GM19455 (cell line): Measurements from ENCODE around the gene DYNC1I1.

Experiments used
- ATAC-seq: cut with Tn5 transposase; IDR thresholded peaks from one replicate; pipeline ENCODE4 v1.9.1; 2021; ENCODE audit not compliant: unreplicated experiment

Gene DYNC1I1

GRCh38 chr7:96014617-96015016 is 242.3 kb downstream of the DYNC1I1 start:
- ATAC-seq: no peak

DNA sequence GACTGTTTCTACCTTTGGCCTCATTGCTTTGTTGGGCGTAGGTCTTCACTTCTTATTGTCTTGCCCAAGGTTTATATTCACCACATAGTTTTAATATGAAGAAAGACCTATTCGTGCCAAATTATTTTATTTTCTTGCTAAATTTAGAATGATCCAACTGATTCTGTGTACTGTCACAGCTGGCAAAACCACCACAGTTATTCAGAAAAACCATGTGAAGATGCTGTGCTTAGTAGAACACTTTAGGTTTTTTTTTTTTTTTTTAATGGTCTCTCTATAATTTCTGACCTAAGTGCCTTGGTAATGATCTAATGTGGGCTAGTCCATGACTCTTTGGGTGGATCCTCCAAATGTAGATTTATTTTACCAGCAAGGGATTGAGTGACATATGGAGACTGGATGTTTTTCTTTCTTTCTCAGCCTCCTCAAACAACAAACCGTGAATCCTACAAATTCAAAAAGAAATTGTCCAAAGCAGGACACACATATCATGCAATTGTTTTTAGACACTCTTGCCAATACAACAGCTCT is 243.8 kb downstream of the DYNC1I1 start:
- ATAC-seq: no peak

GRCh38 chr7:96016735-96017134 is 244.4 kb downstream of the DYNC1I1 start:
- no peak for ATAC-seq

- ATAC-seq: no peak
Measured at GRCh38 chr7:96017877-96018276, 245.5 kb downstream of the DYNC1I1 start.

DNA sequence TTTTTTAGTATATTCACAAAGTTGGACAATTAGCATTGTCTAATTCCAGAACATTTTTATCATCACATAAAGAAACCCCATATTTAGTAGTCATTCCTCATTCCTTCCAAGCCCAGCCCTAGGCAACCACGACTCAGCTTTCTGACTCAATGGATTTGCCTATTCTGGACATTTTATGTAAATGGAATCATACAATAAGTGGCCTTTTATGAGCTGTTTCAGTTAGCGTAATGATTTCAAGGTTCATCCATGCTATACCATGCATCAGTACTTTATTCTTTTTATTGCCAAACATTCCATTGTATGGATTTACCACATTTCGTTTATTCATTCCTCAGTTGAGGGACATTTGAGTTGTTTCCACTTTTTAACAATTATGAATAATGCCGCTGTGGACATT is 249.2 kb downstream of the DYNC1I1 start:
- ATAC-seq: no peak

GRCh38 chr7:96023387-96023786 is 251.0 kb downstream of the DYNC1I1 start:
- ATAC-seq: no peak

- no peak for ATAC-seq
Measured at GRCh38 chr7:96026010-96026409, 253.7 kb downstream of the DYNC1I1 start.

DNA sequence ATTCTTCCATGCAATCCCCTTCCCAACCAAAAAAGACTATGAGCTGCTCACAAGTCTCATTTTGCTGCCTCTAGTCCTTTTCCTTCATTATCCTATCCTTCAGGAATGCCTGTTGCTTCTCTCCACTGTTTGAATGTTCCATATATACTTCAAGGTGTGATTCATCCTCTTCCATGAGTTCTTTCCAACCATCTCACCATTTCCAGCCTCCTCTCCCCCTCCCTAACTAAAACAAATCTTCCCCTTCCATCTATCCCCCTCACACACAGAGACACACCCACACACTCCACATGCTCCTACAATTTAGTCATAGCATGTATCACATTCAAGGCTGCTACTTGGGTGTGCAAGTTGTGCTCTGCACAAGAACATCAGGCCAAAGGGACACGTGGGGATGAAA is 254.3 kb downstream of the DYNC1I1 start:
- no peak for ATAC-seq

- no peak for ATAC-seq
Measured at GRCh38 chr7:96028729-96029128, 256.4 kb downstream of the DYNC1I1 start.

DNA sequence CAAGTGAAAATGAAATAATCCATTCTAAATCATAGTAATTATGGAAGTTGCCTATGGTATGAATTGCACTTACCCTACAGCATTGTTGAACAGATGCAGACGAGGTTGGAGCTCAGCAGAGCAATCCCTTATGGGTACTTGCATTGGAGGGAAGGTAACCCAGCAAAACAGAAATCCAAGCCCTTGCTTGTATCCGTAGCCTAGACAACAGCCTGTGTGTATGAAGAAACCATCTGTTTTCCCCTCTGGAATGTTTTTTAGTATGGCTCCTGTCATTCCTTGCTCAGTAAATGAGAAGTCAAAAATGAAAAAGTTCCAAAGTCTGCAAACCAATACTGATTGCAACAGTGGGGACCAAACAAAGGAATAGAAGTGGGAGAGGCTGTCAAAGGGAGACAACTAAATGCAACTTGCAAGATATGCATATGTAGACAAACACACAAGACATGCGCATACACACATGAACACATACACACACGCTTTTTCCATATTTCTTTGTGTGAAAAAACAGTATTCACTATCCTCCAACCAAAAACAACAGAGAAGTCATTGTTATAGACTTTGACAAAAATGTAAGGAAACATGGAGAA is 260.8 kb downstream of the DYNC1I1 start:
- no peak for ATAC-seq

- ATAC-seq: no peak
Measured at GRCh38 chr7:96034940-96035727, 262.8 kb downstream of the DYNC1I1 start.

DNA sequence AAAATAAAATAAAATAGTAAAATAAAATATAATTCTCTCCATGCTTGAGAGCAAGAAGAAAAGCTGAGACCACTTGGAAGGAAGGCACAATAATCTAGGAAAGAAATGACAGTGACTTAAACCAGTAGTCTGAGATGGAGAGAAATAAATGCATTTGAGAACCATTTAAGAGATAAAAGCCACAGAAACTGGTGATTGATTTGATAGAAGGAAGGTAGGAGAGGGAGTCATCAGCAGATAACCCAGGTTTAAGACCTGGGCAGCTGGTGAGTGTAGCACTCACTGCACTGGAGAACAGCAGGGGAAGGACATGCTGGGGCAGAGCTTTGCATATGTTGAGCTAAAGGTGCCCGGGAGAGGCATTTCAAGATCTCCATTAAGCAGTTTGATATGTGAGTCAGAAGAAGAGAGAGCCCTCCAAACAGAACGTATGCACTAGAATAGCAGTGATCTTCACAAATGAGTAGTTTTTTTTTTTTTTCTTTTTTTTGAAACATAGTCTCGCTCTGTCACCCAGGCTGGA is 268.0 kb downstream of the DYNC1I1 start:
- no peak for ATAC-seq

DNA sequence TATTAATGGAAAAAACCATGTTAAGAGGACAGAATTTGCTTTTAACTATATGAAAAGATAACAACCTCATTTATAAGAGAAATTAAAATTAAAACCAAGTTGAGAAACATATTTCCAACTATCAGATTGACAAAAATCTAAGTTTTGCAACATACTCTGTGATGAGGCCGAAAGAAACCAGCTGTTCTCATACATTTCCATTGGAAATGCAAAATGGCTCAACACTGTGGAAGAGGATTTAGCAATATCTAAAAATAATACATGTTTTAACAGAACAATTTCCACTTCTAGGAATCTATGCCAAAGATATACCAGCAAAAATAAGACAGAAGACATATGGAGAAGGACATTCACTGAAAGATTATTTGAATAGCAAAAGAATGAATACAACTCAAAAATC is 268.8 kb downstream of the DYNC1I1 start:
- no peak for ATAC-seq

DNA sequence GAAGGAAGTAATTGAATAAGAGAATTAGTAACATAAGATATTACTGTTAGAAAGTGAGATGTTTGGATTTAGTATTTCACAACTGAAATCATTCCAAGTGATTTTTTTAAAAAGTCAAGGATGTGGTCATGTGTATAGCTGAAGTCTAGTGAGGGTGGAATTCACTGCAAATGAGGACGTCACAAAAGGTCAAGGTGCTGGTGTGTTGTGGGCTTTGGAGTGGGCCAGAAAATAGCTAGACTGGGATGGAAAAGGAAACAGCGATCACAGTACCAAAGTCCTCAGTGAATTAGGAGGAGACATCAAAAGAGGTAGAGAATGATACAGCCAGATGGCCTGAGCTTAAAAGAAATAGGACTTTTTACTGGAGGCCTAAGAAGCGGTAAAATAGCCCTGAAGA is 272.8 kb downstream of the DYNC1I1 start:
- ATAC-seq: no peak

GRCh38 chr7:96045919-96046318 is 273.6 kb downstream of the DYNC1I1 start:
- ATAC-seq: no peak

DNA sequence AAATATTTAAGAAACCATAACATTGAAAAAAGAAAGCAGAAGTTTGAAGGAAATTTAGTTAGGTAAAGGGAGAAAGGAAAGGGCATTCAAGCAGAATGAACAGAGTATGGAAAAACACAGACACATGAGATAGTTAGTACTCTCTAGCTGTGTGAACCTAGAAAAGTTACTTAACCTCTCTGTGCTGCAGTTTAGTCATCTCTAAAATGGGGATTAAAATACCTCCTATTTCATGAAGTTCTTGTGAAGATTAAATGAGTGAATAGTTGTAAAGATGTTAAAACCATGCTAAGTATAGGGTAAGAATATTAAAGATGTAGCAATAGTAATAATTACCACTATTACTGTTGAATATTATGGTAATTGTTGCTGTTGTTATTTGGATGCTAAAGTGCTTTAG is 279.9 kb downstream of the DYNC1I1 start:
- no peak for ATAC-seq

DNA sequence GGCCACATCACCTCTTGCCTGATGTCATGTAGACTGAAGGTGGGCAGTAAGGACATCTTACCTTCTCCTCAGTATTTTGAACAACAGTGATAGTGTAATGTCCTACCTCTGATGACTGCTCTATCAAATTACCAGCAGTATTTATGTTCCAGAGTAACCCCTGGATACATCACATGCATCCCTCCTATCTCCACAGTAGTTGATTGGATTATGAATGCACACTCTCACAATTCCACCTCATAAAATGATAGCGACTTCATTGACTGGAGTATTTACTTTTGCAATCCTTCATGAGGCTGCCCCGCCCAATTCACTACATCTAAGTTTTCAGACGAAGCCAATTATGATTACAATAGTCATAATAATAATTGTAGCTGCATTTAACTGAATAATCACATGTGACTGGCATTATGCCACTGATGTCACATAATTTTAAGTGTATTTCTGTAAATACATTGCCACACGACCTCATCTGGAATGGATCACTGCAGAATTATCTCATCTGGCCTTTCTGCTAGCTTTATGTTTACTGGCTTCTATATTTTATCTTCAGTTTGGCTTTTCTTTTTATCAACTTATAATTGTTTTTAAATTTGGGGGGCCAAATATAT is 280.6 kb downstream of the DYNC1I1 start:
- no peak for ATAC-seq

DNA sequence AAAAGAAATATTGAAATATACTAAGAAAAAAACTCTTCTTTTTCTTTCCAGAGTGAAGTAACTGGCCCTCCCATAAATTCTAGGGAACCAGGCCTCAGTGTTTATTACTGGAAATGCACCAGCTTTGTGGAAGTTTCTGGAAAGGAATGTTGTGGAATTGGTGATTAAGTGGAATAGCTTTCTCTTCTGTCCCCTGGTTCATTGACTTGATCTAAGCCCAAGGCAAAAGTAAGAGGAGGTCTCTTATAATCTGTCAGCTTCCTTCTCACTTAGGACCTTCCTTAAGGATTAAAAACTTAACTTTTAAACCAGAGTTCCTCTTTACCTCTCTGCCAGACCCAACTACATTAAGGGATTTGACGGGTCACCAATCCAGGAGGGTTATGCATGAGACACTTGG is 283.4 kb downstream of the DYNC1I1 start:
- ATAC-seq: no peak

- ATAC-seq: no peak
Measured at GRCh38 chr7:96059075-96059474, 286.7 kb downstream of the DYNC1I1 start.

DNA sequence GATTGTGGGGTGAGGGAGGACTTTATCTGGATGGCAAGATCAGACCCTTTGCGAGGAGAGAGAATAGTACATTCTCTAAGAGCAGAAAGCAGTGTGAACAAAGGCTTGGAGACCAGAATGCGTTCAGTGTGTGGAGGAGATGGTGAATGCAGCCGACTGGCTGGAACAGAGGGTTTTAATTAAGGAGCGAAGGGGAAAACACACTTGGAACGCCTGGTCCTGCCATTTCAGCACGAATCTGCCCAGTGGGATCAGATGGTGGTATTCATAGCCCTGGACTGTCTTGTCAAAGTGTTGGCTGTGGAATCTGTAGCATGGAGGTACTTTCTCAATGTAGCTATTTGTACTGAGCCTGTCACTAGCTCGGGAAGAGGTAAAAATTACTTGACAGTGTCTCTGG is 288.7 kb downstream of the DYNC1I1 start:
- no peak for ATAC-seq

DNA sequence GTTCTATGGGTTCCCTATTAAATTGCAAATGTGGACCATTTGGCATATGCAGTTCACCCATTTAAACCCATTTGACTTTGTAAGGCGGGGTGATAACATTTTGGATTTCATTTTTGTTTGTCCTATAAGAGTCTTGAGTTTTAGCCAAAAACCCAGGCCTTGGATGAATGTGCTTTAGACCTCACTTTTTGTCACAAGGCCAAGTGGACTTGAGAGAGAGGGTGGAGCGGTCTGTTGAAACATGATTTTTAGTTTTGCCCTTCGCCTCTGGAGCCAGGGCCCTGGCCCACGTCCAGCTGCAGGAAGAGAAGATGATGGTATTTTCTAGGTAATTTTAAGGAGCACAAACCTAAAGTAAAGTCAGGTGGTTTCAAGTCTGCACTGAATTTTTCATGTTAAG is 289.5 kb downstream of the DYNC1I1 start:
- no peak for ATAC-seq

- no peak for ATAC-seq
Measured at GRCh38 chr7:96067321-96067720, 295.0 kb downstream of the DYNC1I1 start.
